Measurements from ENCODE around the gene PLEKHG4.

DNA sequence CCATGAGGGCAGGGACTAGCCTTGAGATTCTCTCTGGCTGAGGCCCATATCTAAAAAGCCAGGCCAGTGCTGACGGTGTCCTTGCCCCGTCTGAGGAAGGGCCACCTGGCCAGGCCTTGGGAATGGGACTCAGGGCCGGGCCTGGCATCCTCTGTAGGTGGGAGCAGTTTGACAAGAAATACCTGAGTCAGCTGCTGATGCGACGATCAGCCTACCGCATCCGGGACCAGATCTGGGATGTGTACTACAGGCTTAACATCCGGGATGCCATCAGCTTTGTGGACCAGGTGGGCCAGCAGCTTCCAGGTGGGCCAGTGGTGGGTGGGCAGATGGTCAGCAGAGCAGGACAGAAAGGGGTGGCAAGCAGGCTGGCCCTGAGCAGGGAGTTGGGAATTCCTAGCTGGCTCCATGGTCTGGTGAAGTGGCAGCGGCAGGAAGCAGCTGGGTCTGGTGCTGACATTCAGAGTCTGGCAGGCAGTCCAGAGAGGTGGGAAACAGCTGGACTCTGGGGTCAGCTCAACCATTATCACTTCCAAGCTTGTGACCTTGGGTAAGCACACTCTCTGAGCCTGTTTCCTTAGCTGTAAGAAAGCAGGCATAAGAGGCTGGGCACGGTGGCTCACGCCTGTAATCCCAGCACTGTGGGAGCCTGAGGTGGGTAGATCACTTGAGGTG lies 21.0 kb upstream of the PLEKHG4 start:
- no peak for TF ChIP-seq EP300 (IDR thresholded peaks at IDR 0.05)
- TF ChIP-seq CTCF (IDR thresholded peaks at IDR 0.05) = no peak
- no peak for TF ChIP-seq POLR2A (IDR thresholded peaks at IDR 0.05)

All from ovary (tissue), 3 donors.